Esophagus muscularis mucosa (tissue), 3 donors: ENCODE measurements around the gene CSNK1G1.
"Not testable (repeated sequence)": the region's sequence is repeated elsewhere in the genome, so short reads cannot be mapped to it uniquely, and the experiment has no call there.

Source experiments
- CTCF ChIP-seq, 3 experiments: fragments of 200-600 bp in 2 of 3; fragments of 450-650 bp in 1 of 3; sonication (generic) in 2 of 3; IDR thresholded peaks; one replicate each; pipeline ENCODE4 v1.5.1; 2017 to 2019; ENCODE audit warnings: antibody characterized with exemption in 3 of 3, mild to moderate bottlenecking in 2 of 3, moderate library complexity in 1 of 3
- POLR2AphosphoS5 ChIP-seq, 2 donors: sonication (generic); formaldehyde crosslinking; IDR thresholded peaks; one replicate each; pipeline ENCODE4 v1.6.1; 2017; ENCODE audit warnings: antibody characterized with exemption in 2 of 2

- TF ChIP-seq CTCF, POLR2AphosphoS5 (IDR thresholded peaks at IDR 0.05): not testable (repeated sequence)
Observed at GRCh38 chr15:64326458-64326857, 29.5 kb downstream of the CSNK1G1 start.
